Esophagus squamous epithelium (tissue), 4 donors: ENCODE measurements around the gene EVI5.

Experiments
- POLR2A ChIP-seq, 4 donors: fragments of 450-650 bp; IDR thresholded peaks; one replicate each; pipeline ENCODE4 v1.6.1; 2017; ENCODE audit warnings: antibody characterized with exemption in 4 of 4, mild to moderate bottlenecking in 4 of 4, moderate library complexity in 3 of 4
- TF ChIP-seq, protein P1 (sequence below), 6 experiments: fragments of 450-650 bp in 4 of 6; fragments of 200-600 bp in 2 of 6; sonication (generic) in 2 of 6; IDR thresholded peaks; one replicate each; pipeline ENCODE4 v1.5.1; 2016 to 2019; ENCODE audit warnings: antibody characterized with exemption in 6 of 6, mild to moderate bottlenecking in 4 of 6, moderate library complexity in 4 of 6

DNA sequence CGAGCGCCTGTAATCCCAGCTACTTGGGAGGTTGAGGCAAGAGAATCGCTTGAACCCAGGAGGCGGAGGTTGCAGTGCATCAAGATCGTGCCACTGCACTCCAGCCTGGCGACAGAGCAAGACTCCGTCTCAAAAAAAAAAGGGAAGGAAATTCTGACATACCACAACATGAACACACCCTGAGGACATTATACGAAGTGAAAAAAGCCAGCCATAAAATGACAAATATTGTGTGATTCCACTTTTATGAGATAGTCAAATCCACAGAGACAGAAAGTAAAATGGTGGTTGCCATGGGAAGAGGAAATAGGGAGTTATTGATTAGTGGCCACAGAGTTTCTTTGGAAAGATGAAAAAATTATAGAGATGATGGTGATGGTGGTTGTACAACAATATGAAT is 41.7 kb downstream of the EVI5 start:
- TF ChIP-seq POLR2A (IDR thresholded peaks at IDR 0.05), result no peak
- TF ChIP-seq, protein P1, sequence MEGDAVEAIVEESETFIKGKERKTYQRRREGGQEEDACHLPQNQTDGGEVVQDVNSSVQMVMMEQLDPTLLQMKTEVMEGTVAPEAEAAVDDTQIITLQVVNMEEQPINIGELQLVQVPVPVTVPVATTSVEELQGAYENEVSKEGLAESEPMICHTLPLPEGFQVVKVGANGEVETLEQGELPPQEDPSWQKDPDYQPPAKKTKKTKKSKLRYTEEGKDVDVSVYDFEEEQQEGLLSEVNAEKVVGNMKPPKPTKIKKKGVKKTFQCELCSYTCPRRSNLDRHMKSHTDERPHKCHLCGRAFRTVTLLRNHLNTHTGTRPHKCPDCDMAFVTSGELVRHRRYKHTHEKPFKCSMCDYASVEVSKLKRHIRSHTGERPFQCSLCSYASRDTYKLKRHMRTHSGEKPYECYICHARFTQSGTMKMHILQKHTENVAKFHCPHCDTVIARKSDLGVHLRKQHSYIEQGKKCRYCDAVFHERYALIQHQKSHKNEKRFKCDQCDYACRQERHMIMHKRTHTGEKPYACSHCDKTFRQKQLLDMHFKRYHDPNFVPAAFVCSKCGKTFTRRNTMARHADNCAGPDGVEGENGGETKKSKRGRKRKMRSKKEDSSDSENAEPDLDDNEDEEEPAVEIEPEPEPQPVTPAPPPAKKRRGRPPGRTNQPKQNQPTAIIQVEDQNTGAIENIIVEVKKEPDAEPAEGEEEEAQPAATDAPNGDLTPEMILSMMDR (IDR thresholded peaks at IDR 0.05), result no peak
